Activated CD8-positive, alpha-beta T cell treated with anti-CD3 and anti-CD28 coated beads, Interleukin-2, amount 10 ng/mL, durations not matched to agents 7 days and 5 days (primary cell): ENCODE data around the gene PIEZO2. TPM values are rescaled to one million over a fixed set of nuclear protein-coding genes. Genes with fewer than 3 reads are reported as not detected.
"Not testable (repeated sequence)": the region's sequence is repeated elsewhere in the genome, so short reads cannot be mapped to it uniquely, and the experiment has no call there.

Source experiments
- ATAC-seq: fragments of 150-1000 bp; cut with Tn5 transposase; one replicate; pipeline ENCODE4 v1.10.0; 2021; ENCODE audit warnings: moderate library complexity
- CTCF ChIA-PET: fragments of 350-600 bp; sonication (Branson Sonifier 250); formaldehyde crosslinking; loops from one replicate; lab custom pipeline; 2021; ENCODE audit warnings: antibody characterized with exemption; lab: Charles Lee
- POLR2A ChIA-PET: fragments of 350-600 bp; sonication (Branson Sonifier 250); formaldehyde crosslinking; loops from one replicate; lab custom pipeline; 2021; ENCODE audit warnings: antibody characterized with exemption; lab: Charles Lee
- DNase-seq: peaks from one replicate; pipeline ENCODE4 v3.0.0-alpha.2; 2020
- H3K27ac Mint-ChIP-seq: one replicate; pipeline ENCODE4 v1.8.0; 2021; ENCODE audit warnings: mild to moderate bottlenecking, mixed read lengths
- H3K27me3 Mint-ChIP-seq: one replicate; pipeline ENCODE4 v1.8.0; 2021; ENCODE audit warnings: low read depth, mixed read lengths
- H3K36me3 Mint-ChIP-seq: one replicate; pipeline ENCODE4 v1.8.0; 2021; ENCODE audit warnings: low read depth, mixed read lengths
- H3K4me1 Mint-ChIP-seq: one replicate; pipeline ENCODE4 v1.8.0; 2021; ENCODE audit warnings: low read depth, mixed read lengths
- H3K4me3 Mint-ChIP-seq: one replicate; pipeline ENCODE4 v1.8.0; 2021; ENCODE audit warnings: mild to moderate bottlenecking, mixed read lengths
- H3K9me3 Mint-ChIP-seq: one replicate; pipeline ENCODE4 v1.8.0; 2022; ENCODE audit warnings: mixed read lengths; ENCODE audit not compliant: insufficient read depth
- total RNA-seq, 2 experiments: library from RNA; stranded (reverse); gene quantifications; one replicate each; pipeline ENCODE4 v1.2.3, GENCODE V29; 2021

PIEZO2 gene
- total RNA-seq, 2 experiments from 2014 or later = not detected

- ATAC-seq (no peak), DNase-seq (no peak)
- Mint-ChIP-seq H3K27ac (no peak overlapping the region), H3K4me3 (no peak overlapping the region), H3K27me3 (peaks cover 8% of the 10 kb centered on the region), H3K4me1 (no peaks in the 10 kb centered on the region), H3K9me3 (no peaks in the 10 kb centered on the region), H3K36me3 (no peaks in the 10 kb centered on the region)
- ChIA-PET POLR2A (no interaction called here), CTCF (interaction anchor here (0.7 to 2.1 kb wide), 6 partner anchors 8 to 701 kb away, joined by 3 to 12 read pairs (median 6); no protein-coding TSS in a partner anchor)
Measured at GRCh38 chr18:10852385-10853303, 296.7 kb downstream of the PIEZO2 start.

- Mint-ChIP-seq H3K4me3 (no peak overlapping the region), H3K36me3 (no peaks in the 10 kb centered on the region), H3K4me1 (no peaks in the 10 kb centered on the region), H3K27ac (no peak overlapping the region), H3K9me3 (no peaks in the 10 kb centered on the region), H3K27me3 (peaks cover 8% of the 10 kb centered on the region)
- DNase-seq (no peak), ATAC-seq (no peak)
- POLR2A ChIA-PET = no interaction called here
- CTCF ChIA-PET = interaction anchor here (0.7 to 2.1 kb wide), 17 partner anchors 9 to 704 kb away, joined by 3 to 12 read pairs (median 4); no protein-coding TSS in a partner anchor
Measured at GRCh38 chr18:10851824-10852319, 297.5 kb downstream of the PIEZO2 start.

DNA sequence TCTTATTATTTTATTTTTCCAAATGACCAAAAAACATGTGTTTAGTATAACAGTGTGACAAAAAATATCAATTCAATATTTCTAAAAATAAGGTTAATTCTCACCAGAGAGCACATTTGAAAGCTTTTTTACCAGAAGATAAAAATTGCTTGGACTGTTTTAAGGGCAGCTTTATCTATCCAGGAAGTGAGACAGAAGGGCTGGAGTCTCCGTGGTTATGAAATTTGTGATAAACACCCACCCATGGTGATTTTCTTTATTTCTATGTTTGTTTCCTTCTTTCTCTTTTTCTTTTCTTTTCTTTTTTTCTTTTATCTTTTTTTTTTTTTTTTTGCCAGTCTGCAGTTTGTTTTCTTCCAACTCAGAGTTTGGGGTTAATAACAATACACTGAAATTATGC, 298.5 kb downstream of the PIEZO2 start:
- peaks cover 10% of the 10 kb centered on the region for H3K27me3 Mint-ChIP-seq
- DNase-seq (no peak), ATAC-seq (no peak)
- H3K4me1 Mint-ChIP-seq = no peaks in the 10 kb centered on the region
- no peak overlapping the region for H3K4me3 Mint-ChIP-seq
- H3K27ac Mint-ChIP-seq = no peak overlapping the region
- ChIA-PET CTCF (interaction anchor here (0.8 to 2.1 kb wide), 12 partner anchors 9 to 705 kb away, joined by 3 to 12 read pairs (median 4); no protein-coding TSS in a partner anchor), POLR2A (no interaction called here)
- H3K9me3 Mint-ChIP-seq = no peaks in the 10 kb centered on the region
- H3K36me3 Mint-ChIP-seq = no peaks in the 10 kb centered on the region

DNA sequence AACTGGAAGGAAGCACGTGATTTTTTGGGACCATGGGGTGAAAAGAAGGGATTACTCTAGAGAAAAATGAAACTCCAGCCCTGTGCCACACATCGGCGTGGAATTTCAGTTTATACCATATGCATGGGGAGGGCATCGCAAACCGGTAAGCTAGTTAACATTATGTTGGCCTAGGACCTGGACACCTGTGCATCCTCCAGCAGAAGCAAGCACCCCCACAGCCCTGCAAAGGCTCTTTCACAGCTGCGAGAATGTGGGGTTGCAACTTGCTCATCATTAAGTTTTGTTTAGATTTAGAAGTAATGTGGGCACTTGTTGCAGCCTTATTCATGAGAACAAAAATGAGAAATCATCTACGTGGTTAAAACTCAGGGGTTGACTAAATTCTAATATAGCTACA, 299.2 kb downstream of the PIEZO2 start:
- H3K36me3 Mint-ChIP-seq = no peaks in the 10 kb centered on the region
- no peak overlapping the region for H3K27ac Mint-ChIP-seq
- ATAC-seq (no peak), DNase-seq (no peak)
- H3K4me3 Mint-ChIP-seq = no peak overlapping the region
- no peaks in the 10 kb centered on the region for H3K4me1 Mint-ChIP-seq
- ChIA-PET POLR2A (no interaction called here), CTCF (interaction anchor here (2.0 kb wide), 1 partner anchor 703 kb away, joined by 7 read pairs; no protein-coding TSS in a partner anchor)
- H3K9me3 Mint-ChIP-seq = no peaks in the 10 kb centered on the region
- H3K27me3 Mint-ChIP-seq = peaks cover 9% of the 10 kb centered on the region

DNA sequence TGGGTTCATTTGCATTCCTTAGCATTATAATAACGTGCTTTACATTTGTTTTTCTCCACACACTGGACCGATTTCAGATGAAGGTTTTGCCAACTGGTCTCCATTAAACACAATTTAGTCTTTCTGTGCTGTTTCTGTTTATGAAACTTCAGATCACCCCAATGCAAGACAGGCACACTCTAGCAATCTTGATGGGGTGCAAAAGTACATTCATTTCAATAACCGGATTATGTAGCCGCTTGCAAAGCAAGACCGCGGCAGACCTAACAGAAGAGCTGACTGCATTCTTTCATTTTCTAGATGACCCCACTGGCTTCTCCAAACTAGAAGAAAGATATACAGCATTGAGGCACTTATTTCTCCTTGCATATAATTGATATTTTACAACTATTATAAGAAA, 301.5 kb downstream of the PIEZO2 start:
- no peaks in the 10 kb centered on the region for H3K9me3 Mint-ChIP-seq

DNA sequence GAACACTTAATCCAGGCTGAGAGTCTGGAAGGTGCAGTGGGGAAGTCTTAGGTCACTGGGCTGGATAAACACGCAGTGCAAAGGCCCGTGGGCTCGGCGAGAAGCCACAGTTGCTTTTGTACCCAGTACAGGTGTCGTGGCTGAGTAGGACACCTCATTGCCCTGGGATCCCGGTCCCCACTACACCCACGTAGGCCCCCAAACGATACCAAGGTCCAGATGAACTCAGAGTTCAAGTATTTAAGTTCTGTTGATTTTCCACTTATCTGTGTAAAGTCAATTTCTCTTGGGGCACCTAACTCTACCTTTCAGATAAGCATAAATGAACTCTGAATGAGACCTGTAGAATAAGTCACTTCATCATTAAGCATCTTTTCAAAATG, 302.0 kb downstream of the PIEZO2 start:
- H3K27me3 Mint-ChIP-seq = peaks cover 5% of the 10 kb centered on the region
- H3K4me3 Mint-ChIP-seq = no peak overlapping the region
- H3K4me1 Mint-ChIP-seq = no peaks in the 10 kb centered on the region

More for the DNA sequence above, 301.5 kb downstream of the PIEZO2 start:
- CTCF ChIA-PET = no interaction called here
- POLR2A ChIA-PET = no interaction called here
- Mint-ChIP-seq H3K4me1 (no peaks in the 10 kb centered on the region), H3K4me3 (no peak overlapping the region), H3K27ac (no peak overlapping the region), H3K27me3 (peaks cover 4% of the 10 kb centered on the region), H3K36me3 (no peaks in the 10 kb centered on the region)
- DNase-seq (no peak), ATAC-seq (no peak)

GRCh38 chr18:10846657-10847407, 302.5 kb downstream of the PIEZO2 start:
- DNase-seq (no peak), ATAC-seq (no peak)
- Mint-ChIP-seq H3K9me3 (no peaks in the 10 kb centered on the region), H3K36me3 (no peaks in the 10 kb centered on the region), H3K4me1 (no peaks in the 10 kb centered on the region), H3K4me3 (no peak overlapping the region), H3K27me3 (peaks cover 8% of the 10 kb centered on the region), H3K27ac (no peak overlapping the region)
- POLR2A ChIA-PET = no interaction called here
- CTCF ChIA-PET = no interaction called here

More for the DNA sequence above, 302.0 kb downstream of the PIEZO2 start:
- Mint-ChIP-seq H3K27ac (no peak overlapping the region), H3K36me3 (no peaks in the 10 kb centered on the region), H3K9me3 (no peaks in the 10 kb centered on the region)
- ATAC-seq (no peak), DNase-seq (no peak)
- CTCF ChIA-PET = no interaction called here
- POLR2A ChIA-PET = no interaction called here

GRCh38 chr18:10846035-10846434, 303.3 kb downstream of the PIEZO2 start:
- H3K4me3 Mint-ChIP-seq, H3K27me3 Mint-ChIP-seq, H3K27ac Mint-ChIP-seq, H3K36me3 Mint-ChIP-seq, POLR2A ChIA-PET, H3K4me1 Mint-ChIP-seq, H3K9me3 Mint-ChIP-seq, DNase-seq, CTCF ChIA-PET, ATAC-seq: not testable (repeated sequence)

DNA sequence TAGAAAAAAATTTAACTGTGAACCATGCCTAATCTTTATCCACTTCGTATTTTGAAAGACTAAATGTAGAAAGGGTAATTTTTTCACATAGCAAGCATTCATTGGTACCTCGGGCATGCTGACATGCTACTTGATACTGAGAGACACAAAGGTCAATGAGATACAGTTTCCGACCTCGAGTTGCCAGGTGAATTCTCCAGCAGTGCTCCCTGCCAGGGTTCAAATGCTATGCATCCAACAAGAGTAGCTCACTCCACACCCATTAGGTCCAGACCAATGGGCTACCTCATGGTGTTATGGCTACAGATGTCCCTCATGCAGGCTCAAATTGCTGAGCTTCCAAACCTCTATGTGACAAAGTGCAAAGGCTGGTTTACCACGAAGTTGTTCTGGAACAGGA, 305.8 kb downstream of the PIEZO2 start:
- Mint-ChIP-seq H3K27ac (no peak overlapping the region), H3K36me3 (no peaks in the 10 kb centered on the region), H3K4me3 (no peak overlapping the region), H3K9me3 (no peaks in the 10 kb centered on the region), H3K27me3 (peaks cover 7% of the 10 kb centered on the region), H3K4me1 (no peaks in the 10 kb centered on the region)
- ChIA-PET POLR2A (no interaction called here), CTCF (no interaction called here)
- DNase-seq = no peak
- ATAC-seq = no peak

DNA sequence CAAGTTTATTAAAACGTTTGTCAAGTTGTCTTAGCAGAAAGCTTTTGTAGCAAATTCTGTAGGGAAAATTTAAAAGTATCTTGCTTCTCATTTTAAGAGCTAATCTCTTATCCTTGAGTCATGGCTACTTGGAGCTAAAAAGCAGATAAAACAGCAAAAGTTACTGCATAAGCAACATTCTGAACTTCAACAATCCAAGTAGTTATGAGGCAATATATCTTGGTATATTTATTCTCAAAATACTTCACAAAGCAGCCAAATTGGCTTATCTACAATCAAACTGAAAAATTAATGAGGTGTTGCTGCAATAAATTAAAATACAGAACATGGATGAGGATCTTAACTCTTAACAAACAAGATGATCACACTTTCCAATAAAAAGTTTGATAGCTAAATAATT, 306.5 kb downstream of the PIEZO2 start:
- Mint-ChIP-seq H3K4me3 (no peak overlapping the region), H3K27ac (no peak overlapping the region)
- CTCF ChIA-PET = interaction anchor here (3.2 kb wide), 1 partner anchor 9 kb away, joined by 12 read pairs; no protein-coding TSS in a partner anchor

DNA sequence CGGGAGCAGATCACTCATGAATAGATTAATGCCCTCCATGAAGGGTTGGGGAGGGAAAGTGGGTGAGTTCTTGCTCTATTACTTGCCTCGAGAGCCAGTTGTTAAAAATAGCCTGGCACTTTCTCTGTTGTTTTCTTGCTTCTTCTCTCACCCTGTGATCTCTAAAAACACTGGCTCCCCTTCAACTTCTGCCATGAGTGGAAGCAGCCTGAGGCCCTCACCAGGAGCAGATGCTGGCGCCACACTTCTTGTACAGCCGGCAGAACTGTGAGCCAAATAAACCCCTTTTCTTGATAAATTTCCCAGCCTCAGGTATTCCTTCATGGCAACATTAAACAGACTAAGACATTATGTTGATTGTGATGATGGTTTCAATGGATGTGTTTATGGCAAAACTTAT, 307.0 kb downstream of the PIEZO2 start:
- ATAC-seq = no peak
- Mint-ChIP-seq H3K36me3 (no peaks in the 10 kb centered on the region), H3K9me3 (no peaks in the 10 kb centered on the region), H3K27ac (no peak overlapping the region), H3K27me3 (peaks cover 8% of the 10 kb centered on the region), H3K4me1 (no peaks in the 10 kb centered on the region), H3K4me3 (no peak overlapping the region)
- CTCF ChIA-PET = interaction anchor here (3.2 kb wide), 1 partner anchor 9 kb away, joined by 12 read pairs; no protein-coding TSS in a partner anchor
- POLR2A ChIA-PET = no interaction called here
- DNase-seq = no peak

More for the DNA sequence above, 306.5 kb downstream of the PIEZO2 start:
- no peak for ATAC-seq
- DNase-seq = no peak
- H3K9me3 Mint-ChIP-seq = no peaks in the 10 kb centered on the region
- H3K36me3 Mint-ChIP-seq = no peaks in the 10 kb centered on the region
- H3K4me1 Mint-ChIP-seq = no peaks in the 10 kb centered on the region
- peaks cover 8% of the 10 kb centered on the region for H3K27me3 Mint-ChIP-seq
- POLR2A ChIA-PET = no interaction called here
